Adipocyte (in vitro differentiated cells): ENCODE measurements around the gene NAT9.
A peak's percentile ranks its signal among the peaks of the same experiment; 100 is the strongest.

Experiments used
- DNase-seq: peaks from one replicate; pipeline ENCODE4 v3.0.0-alpha.2; 2015; ENCODE audit warnings: low read depth
- H3K27me3 ChIP-seq: replicated peaks from 2 replicates; pipeline ENCODE4 v1.7.0; 2013; ENCODE audit warnings: mild to moderate bottlenecking, low read length, moderate library complexity; ENCODE audit not compliant: control insufficient read depth, insufficient read depth
- H3K36me3 ChIP-seq: 2 replicates; pipeline ENCODE4 v1.7.0; 2013; ENCODE audit warnings: low read length, mild to moderate bottlenecking, moderate library complexity; ENCODE audit not compliant: control insufficient read depth, insufficient read depth, severe bottlenecking
- H3K4me1 ChIP-seq: 2 replicates; pipeline ENCODE4 v1.7.0; 2013; ENCODE audit warnings: mild to moderate bottlenecking, low read length, moderate library complexity; ENCODE audit not compliant: control insufficient read depth, insufficient read depth
- H3K4me3 ChIP-seq: 2 replicates; pipeline ENCODE4 v1.7.0; 2013; ENCODE audit warnings: mild to moderate bottlenecking, low read length, moderate library complexity
- H3K9ac ChIP-seq: 2 replicates; pipeline ENCODE4 v1.7.0; 2013; ENCODE audit warnings: mild to moderate bottlenecking, low read length, moderate library complexity
- H3K9me3 ChIP-seq: 2 replicates; pipeline ENCODE4 v1.7.0; 2013; ENCODE audit warnings: mild to moderate bottlenecking, low read length, moderate library complexity; ENCODE audit not compliant: control insufficient read depth

The NAT9 gene

DNA sequence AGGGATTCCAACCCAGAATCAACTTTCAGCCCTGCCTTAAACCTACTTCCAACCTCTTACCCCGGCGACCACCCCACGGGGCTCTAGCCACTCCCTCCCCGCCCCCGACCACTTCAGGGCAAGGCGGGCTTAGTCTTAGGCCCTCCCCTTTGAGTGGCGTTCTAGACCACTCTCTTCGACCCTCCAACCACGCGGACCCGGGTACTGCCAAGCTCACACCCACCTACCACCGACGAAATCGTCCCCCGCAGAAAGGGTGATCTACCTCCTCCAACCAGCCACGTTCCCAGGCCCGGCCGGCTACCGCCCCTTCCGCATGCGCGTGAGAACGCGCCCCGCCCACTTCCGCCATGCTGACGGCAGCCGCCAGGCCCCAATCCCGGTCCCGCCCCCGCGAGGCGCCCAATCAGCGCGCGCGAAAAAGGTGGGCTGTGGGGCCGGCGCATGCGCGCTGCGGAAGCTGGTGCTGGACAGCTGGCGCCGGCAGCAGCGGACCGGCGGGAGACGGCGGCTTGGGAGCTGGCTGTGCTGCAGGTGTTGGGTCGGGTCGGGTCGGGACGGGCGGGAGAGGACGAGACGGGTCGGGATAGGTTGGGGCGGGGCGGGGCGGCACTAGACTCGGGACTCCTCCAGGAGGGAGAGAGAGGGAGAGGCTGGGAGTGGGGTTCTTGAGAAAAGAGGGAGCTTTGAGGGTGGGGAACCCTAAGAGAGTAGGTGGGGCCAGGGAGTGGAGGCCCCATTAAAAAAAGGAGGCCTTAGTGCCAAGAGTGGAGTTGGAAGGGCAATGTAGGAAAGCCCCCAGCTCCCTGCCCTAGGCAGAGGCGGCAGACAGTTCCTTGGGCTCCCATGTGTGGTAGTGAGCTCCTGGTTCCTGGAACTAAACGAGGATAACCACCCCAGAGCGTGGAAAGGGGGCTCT is at the start of gene NAT9:
NAT9 (minus strand) TSS at position 302 of the 919 bp plus-strand sequence. CDS start 647 bp downstream, outside the sequence.
- Histone ChIP-seq H3K27me3 (no peaks in the 10 kb centered on the region), H3K4me3 (peak within 1 kb of the TSS; percentile 96), H3K4me1 (peaks cover 33% of the 10 kb centered on the region), H3K9me3 (no peaks in the 10 kb centered on the region), H3K9ac (peak within 1 kb of the TSS; percentile 95), H3K36me3 (peaks cover 42% of the 10 kb centered on the region)
- DNase-seq: peak; percentile 99

DNA sequence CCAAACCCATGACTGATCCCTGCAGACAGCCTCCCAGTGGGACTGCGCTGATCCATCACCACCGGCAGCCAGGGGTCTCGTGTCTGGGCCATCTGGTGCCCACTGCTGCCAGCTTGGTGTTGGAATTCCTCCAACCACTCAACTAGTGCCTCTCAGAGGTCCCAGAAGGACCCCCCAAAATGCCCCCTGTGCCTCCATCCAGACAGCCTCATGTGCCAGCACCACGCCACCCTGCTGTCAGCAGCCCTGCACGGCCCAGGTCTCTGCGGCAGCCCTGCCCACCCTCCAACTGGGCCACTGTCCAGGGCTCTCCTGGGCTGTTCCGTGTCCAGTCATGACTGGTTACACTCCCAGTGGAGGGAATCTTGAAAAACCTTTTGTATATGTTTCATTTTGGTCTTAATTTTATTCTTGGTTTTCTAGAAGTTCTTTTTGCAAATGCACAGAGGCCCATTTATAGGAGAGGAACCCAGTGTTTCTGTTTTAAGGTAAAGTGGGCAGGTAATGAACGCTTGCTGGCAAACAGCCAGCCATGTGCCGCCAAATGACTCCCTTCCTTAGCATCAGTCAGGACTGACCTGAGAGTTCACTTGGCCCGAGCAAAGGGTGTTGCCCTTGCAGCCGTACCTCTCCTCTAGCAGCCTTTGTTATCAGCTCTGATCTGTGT is 48.9 kb upstream of the NAT9 start:
- DNase-seq: no peak
- H3K4me1 ChIP-seq: peaks cover 16% of the 10 kb centered on the region
- peaks cover 35% of the 10 kb centered on the region for H3K36me3 ChIP-seq
- H3K9me3 ChIP-seq: no peaks in the 10 kb centered on the region
- H3K27me3 ChIP-seq: no peaks in the 10 kb centered on the region
- no peak overlapping the region for H3K9ac ChIP-seq
- no peak overlapping the region for H3K4me3 ChIP-seq

GRCh38 chr17:74822939-74823367 is 46.8 kb upstream of the NAT9 start:
- Histone ChIP-seq H3K4me3 (no peak overlapping the region), H3K4me1 (peaks cover 16% of the 10 kb centered on the region), H3K27me3 (no peaks in the 10 kb centered on the region), H3K9ac (peak overlapping the region; percentile 29), H3K36me3 (peaks cover 39% of the 10 kb centered on the region), H3K9me3 (no peaks in the 10 kb centered on the region)
- no peak for DNase-seq

DNA sequence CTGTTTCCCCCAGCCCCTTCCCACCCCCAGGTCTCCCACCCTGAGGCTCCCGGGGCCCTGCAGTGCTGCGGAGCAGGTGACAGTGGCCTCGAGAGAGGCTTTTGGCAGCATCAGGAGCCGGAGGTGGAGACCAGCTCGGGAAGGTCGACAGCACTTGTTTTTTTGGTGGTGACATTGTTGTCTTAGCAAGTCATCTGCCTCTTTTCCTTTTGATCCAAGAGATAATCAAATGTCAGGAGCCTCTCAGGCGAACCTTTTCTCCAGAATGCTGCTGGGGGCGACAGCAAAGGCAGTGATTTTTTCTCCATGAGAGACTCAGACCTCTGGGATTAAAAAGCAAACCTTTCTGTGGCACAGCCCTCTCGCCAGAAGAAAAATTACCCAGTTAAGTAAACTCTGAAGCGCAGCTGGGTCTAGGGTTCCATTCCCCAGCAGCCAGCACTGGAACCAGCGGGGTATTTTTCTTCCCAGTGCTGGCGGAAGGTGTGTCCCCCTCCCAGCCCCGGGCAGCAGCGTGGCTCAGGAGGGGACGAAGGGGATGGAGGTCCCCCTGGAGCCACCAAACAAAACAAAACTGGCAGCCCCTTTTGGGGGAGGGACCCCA is 46.3 kb upstream of the NAT9 start:
- H3K4me3 ChIP-seq: no peak overlapping the region
- H3K27me3 ChIP-seq: no peaks in the 10 kb centered on the region
- DNase-seq: no peak
- peak overlapping the region; percentile 29 for H3K9ac ChIP-seq
- H3K36me3 ChIP-seq: peaks cover 39% of the 10 kb centered on the region
- H3K4me1 ChIP-seq: peaks cover 16% of the 10 kb centered on the region
- no peaks in the 10 kb centered on the region for H3K9me3 ChIP-seq

GRCh38 chr17:74821655-74822334 is 45.6 kb upstream of the NAT9 start:
- Histone ChIP-seq H3K36me3 (peaks cover 39% of the 10 kb centered on the region), H3K4me3 (no peak overlapping the region), H3K4me1 (peaks cover 16% of the 10 kb centered on the region), H3K9me3 (no peaks in the 10 kb centered on the region), H3K27me3 (no peaks in the 10 kb centered on the region), H3K9ac (no peak overlapping the region)
- DNase-seq: no peak

DNA sequence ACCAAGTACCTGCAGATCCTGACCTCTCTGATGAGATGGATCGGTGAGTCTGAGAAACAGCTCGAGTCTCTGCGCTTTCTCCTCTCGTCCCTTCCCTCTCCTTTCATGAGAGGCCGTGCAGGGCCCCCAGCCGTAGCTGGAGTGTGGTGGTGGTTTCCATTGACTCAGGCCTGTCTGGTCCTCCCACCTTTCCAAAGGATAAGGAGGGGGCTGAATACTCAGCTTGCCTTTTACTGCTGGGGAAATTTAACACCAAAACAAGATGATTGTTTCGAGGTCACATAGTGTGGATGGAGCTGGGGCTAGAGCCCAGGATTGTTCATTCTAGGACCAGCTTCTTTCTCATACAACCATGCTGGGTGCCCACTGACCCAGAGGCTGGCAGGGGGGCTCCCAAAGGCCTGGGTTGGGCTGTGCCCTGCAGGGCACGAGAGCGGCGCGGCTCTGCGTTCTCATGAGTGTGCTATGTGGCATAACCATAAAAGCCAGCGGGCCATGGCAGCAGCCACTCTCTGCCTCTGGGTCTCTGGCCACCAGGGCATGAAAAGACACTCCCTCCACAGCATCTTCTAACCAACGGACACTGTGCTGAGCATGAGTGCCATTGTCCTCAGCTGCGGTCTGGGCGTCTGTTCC is 43.8 kb upstream of the NAT9 start:
- no peak for DNase-seq
- H3K36me3 ChIP-seq: peaks cover 29% of the 10 kb centered on the region
- no peak overlapping the region for H3K9ac ChIP-seq
- no peaks in the 10 kb centered on the region for H3K9me3 ChIP-seq
- peaks cover 16% of the 10 kb centered on the region for H3K4me1 ChIP-seq
- no peaks in the 10 kb centered on the region for H3K27me3 ChIP-seq
- no peak overlapping the region for H3K4me3 ChIP-seq

GRCh38 chr17:74818291-74818938 is 42.3 kb upstream of the NAT9 start:
- no peak overlapping the region for H3K9ac ChIP-seq
- no peak overlapping the region for H3K4me3 ChIP-seq
- H3K9me3 ChIP-seq: no peaks in the 10 kb centered on the region
- H3K36me3 ChIP-seq: peaks cover 20% of the 10 kb centered on the region
- peaks cover 12% of the 10 kb centered on the region for H3K4me1 ChIP-seq
- H3K27me3 ChIP-seq: no peaks in the 10 kb centered on the region
- no peak for DNase-seq

GRCh38 chr17:74816905-74817620 is 40.9 kb upstream of the NAT9 start:
- DNase-seq: no peak
- Histone ChIP-seq H3K4me3 (no peak overlapping the region), H3K36me3 (peaks cover 20% of the 10 kb centered on the region), H3K9ac (no peak overlapping the region), H3K9me3 (no peaks in the 10 kb centered on the region), H3K27me3 (no peaks in the 10 kb centered on the region), H3K4me1 (peaks cover 11% of the 10 kb centered on the region)

- Histone ChIP-seq H3K4me1 (peaks cover 14% of the 10 kb centered on the region), H3K4me3 (no peak overlapping the region), H3K9ac (no peak overlapping the region), H3K36me3 (peaks cover 13% of the 10 kb centered on the region), H3K27me3 (no peaks in the 10 kb centered on the region), H3K9me3 (no peaks in the 10 kb centered on the region)
- DNase-seq: no peak
Observed at GRCh38 chr17:74815550-74816370, 39.6 kb upstream of the NAT9 start.
